HG02588 (cell line): ENCODE results near the gene DPH6.
"Not testable (repeated sequence)": the region's sequence is repeated elsewhere in the genome, so short reads cannot be mapped to it uniquely, and the experiment has no call there.

Experiments used
- ATAC-seq: cut with Tn5 transposase; IDR thresholded peaks from one replicate; pipeline ENCODE4 v1.9.1; 2021; ENCODE audit warnings: mild to moderate bottlenecking, moderate library complexity; ENCODE audit not compliant: unreplicated experiment

The DPH6 gene

DNA sequence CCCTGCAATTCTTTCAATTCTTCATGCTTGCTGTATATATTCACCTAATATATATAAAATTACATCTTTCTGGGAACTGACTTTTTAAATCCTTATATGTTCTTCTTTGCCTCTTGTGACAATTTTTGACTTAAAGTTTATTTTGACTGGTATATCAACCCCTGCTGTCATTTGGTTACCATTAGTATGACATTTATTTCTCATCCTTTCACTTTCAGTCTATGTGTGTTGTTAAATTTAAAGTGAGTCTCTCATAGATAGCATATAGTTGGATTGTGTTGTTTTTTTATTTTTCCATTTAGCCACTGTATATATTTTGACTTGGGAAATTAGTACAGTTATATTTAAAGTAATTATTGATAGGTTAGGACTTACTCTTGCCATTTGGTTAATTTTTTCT is 194.9 kb downstream of the DPH6 start:
- ATAC-seq = no peak

DNA sequence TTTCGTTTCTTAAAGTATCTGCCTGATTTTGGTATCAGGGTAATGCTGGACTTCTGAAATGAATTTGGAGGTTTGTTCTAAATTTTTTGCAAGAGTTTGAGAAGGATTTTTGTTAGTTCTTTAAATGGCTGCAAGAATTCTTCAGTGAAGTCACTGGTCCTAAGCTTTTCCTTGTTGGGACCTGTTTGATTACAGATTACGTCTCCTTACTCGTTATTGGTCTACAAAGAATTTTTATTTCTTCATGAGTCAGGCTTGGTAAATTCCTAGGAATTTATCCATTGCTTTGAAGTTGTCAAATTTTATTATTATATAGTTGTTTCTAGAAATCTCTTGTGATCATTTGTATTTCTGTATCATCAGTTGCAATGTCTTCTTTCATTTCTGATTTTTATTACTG is 196.0 kb downstream of the DPH6 start:
- no peak for ATAC-seq

DNA sequence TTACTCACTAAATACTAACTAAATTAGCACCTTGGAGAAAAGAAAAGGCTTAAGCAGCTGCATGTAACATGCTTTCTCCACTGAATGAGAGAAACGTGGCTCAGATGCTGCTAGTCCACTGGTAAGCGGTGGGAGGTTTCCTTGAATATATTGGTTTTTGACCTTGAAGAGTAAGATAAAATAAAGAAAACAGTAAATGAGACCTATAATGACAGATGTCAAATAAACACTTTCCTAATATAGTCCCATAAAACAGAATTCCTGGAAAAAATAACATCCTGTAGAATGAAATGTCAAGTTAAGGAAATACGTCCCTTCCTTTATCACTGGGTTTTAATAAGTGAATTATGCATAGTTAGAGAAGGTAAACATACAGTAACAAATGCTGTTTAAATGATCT is 215.0 kb downstream of the DPH6 start:
- ATAC-seq = no peak

DNA sequence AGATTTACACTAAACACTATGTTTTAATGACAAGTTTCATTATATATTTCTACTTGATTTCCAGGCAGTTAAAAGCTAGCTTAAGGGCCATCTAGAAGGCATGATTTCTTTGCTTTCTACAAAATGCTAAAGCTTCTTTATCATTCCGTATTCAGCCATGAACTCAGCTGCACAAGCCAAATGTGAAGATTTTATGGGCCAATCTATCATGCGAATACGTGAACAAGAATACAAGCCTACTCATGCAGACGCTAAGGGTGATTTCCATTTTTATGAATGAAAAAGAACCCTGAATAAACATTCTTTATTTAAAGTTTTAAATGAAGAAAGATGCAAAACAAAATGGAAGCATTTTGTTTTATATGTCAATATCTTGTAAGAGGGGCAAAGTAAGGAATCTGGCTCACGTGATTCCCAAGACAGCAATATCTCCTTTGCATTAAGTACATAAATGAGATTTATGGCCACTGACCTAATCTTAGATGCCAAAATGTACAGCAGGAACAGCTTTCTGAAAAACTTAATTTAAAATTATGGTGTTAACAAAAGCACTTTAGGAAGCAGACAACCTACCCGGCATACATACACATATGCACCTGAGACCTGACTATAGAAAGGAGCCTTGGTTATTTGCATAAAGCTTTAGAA is 215.8 kb downstream of the DPH6 start:
- ATAC-seq = no peak

DNA sequence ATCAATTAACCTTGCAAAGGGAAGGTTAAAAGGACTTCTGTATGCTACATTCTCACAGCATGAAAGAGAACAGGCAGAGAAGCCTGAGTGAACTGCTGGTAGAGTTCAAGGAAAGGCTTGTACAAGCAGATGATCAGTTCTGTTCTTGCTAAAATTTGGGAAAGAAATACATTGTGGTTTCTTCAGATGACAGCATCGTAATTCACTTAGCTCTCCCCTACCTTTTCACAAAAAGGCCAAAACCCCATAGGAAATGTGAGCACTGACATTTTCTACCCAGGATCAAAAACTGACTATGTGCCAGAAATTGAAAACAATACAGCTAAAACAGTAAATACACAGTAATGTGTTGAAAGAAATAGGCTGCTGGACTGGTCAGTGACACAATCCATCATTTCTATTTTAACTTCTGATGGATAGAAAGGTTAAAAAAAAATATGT is 216.4 kb downstream of the DPH6 start:
- ATAC-seq = no peak

DNA sequence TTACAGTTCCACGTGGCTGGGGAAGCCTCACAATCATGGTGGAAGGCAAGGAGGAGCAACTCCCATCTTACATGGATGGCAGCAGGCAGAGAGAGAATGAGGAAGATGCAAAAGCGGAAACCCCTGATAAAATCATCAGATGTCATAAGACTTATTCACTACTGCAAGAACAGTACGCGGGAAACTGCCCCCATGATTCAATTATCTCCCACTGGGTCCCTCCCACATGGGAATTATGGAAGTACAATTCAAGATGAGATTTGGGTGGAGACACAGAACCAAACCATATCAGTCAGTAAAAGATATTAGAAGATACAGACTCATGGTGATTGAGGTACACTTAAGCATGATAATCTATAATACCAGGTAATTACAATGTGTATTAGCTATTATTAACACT is 217.1 kb downstream of the DPH6 start:
- not testable (repeated sequence) for ATAC-seq

DNA sequence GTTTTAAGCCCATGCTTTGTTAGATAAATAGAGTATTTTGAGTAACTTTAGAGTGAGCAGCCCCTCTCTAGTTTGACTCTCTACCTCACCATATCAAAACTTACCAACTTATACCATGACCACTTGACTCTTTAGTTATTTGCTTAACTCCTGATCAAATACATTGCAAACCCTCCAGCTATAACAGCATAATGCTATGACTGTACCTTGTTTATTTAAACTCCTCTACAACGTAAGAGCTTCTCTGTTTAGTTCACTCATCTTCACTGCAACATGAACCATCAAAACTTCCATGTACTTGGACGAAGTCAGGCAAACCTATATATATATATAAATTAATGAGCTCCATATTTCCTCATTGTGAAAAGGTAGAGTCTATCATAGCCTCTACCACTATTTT is 218.2 kb downstream of the DPH6 start:
- ATAC-seq = no peak

DNA sequence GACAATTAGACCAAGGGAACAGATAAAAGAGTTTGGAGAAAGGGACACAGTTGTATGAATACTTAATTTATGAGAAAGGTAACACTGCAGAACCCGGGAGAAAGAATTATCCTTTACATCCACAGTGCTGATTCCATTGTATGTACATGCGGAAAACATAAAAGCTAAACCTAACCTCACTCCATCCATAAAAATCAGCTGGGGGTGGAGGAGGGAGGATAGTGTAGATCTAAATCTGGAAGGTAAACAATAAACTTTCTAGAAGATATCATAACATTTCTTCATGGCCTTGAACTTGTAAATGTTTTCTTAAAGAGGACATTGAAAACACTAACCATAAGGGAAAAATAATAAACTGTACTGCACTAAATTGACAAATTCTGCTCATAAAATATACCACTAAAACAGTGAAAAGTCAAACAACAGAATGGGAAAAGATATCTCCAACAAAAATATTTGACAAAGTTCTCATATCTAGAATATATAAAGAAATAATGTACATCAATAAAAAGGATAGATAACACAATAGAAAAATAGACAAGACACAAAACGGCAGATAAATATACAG is 220.5 kb downstream of the DPH6 start:
- ATAC-seq = no peak

DNA sequence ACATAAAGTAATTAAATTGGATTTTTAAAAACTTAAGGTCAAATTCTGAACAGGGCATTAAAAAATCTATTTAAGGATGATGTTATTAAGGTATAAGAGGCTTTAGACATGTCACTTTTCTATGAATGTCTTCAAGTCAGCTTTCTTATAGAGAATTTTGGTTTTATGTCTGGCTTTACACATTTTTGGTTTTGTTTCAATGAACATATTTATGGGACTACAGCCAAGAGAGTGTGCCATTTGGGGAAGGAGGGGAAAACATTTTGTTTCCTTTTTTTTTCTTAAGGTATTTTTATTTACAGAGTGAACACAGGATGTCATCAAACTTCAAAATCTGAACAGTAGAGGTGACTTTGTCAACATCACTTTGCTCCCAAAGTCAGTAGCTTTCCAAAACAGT is 222.8 kb downstream of the DPH6 start:
- no peak for ATAC-seq

DNA sequence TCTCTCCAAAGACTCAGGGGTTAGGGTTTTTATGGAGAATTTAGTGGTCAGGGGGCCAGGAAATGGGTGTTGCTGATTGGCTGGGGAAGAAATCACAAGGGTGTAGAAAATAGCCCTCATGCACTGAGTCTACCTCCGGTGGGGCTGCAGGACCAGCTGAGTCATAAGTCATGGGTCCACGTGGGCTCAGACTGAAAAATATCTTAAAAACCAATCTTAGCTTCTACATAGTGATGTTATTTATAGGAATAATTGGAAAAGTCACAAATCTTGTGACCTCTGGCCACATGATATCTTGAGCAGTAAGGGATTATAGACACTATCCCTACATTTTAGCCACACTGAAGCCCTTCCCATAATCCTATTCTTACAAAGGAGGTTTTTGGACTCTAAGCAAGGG is 224.0 kb downstream of the DPH6 start:
- no peak for ATAC-seq

DNA sequence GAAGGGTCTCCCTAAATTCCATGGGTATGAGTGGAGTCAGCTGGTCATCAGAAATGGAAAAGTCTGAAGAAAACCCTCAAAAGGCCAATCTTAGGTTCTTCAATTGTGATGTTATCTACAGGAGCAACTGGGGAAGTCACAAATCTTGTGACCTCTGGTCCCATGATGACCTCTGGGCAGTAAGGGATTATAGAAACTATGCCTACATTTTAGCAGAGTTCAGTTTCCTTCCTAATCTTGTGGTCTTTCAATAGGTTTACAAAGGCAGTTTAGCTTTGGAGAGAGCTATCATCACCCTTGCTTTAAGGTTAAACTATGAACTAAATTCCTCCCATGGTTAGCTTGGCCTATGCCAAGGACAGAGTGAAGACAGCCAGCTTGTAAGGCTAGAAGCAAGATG is 225.1 kb downstream of the DPH6 start:
- no peak for ATAC-seq
